OCI-LY1 (cell line): ENCODE data around the gene ART3.

Source experiments
- H2AFZ ChIP-seq: fragments of 200-600 bp; sonication (generic), shearing (Covaris generic); 2 replicates; pipeline ENCODE4 v1.6.0; 2014; ENCODE audit warnings: antibody characterized with exemption, mild to moderate bottlenecking, low read length
- H3F3A ChIP-seq: fragments of 200-600 bp; sonication (generic), shearing (Covaris generic); 2 replicates; pipeline ENCODE4 v1.6.0; 2014; ENCODE audit warnings: mild to moderate bottlenecking, antibody characterized with exemption, low read length, moderate library complexity; ENCODE audit not compliant: insufficient read depth
- H3K27ac ChIP-seq: fragments of 200-600 bp; sonication (generic); 2 replicates; pipeline ENCODE4 v1.5.1; 2014; ENCODE audit warnings: low read length, mixed run types, mild to moderate bottlenecking, low read depth; ENCODE audit not compliant: poor library complexity, severe bottlenecking
- H3K27me3 ChIP-seq: fragments of 200-600 bp; sonication (generic); 2 replicates; pipeline ENCODE4 v1.6.0; 2014; ENCODE audit warnings: antibody characterized with exemption, mild to moderate bottlenecking, low read length, moderate library complexity; ENCODE audit not compliant: insufficient read depth
- H3K36me3 ChIP-seq: fragments of 200-600 bp; sonication (generic); 2 replicates; pipeline ENCODE4 v1.6.1; 2014; ENCODE audit warnings: mild to moderate bottlenecking, antibody characterized with exemption, low read length, moderate library complexity, mixed read lengths; ENCODE audit not compliant: insufficient read depth
- H3K4me1 ChIP-seq: fragments of 200-600 bp; sonication (generic); 2 replicates; pipeline ENCODE4 v1.5.1; 2014; ENCODE audit warnings: mild to moderate bottlenecking, low read length, moderate library complexity; ENCODE audit not compliant: insufficient read depth, severe bottlenecking
- H3K4me2 ChIP-seq: fragments of 200-600 bp; sonication (generic), shearing (Covaris generic); 2 replicates; pipeline ENCODE4 v1.6.1; 2014; ENCODE audit warnings: low read length
- H3K4me3 ChIP-seq: fragments of 200-600 bp; sonication (generic); 2 replicates; pipeline ENCODE4 v1.5.1; 2014; ENCODE audit warnings: low read length, low read depth, mild to moderate bottlenecking, mixed read lengths; ENCODE audit not compliant: poor library complexity, severe bottlenecking
- H3K79me2 ChIP-seq: fragments of 200-600 bp; shearing (Covaris generic); 2 replicates; pipeline ENCODE4 v1.6.1; 2016; ENCODE audit warnings: mixed run types, low read length, mixed read lengths; ENCODE audit not compliant: insufficient read depth
- H3K9ac ChIP-seq: fragments of 200-600 bp; sonication (generic), shearing (Covaris generic); 2 replicates; pipeline ENCODE4 v1.6.1; 2014; ENCODE audit warnings: mild to moderate bottlenecking, low read length, mixed read lengths
- H3K9me2 ChIP-seq: fragments of 200-600 bp; sonication (generic), shearing (Covaris generic); 2 replicates; pipeline ENCODE4 v1.6.1; 2014; ENCODE audit warnings: low read depth, mild to moderate bottlenecking, low read length, mixed read lengths
- H3K9me3 ChIP-seq: fragments of 200-600 bp; shearing (Covaris generic); 2 replicates; pipeline ENCODE4 v1.6.1; 2014; ENCODE audit warnings: low read length, mixed read lengths
- H4K20me1 ChIP-seq: fragments of 200-600 bp; sonication (generic), shearing (Covaris generic); 2 replicates; pipeline ENCODE4 v1.6.0; 2016; ENCODE audit warnings: mild to moderate bottlenecking, low read length; ENCODE audit not compliant: insufficient read depth
- CTCF ChIP-seq: fragments of 200-600 bp; sonication (generic), shearing (Covaris generic); IDR thresholded peaks from 2 replicates; pipeline ENCODE4 v1.5.1; 2017; ENCODE audit warnings: mild to moderate bottlenecking, antibody characterized with exemption, low read length, moderate library complexity, mixed read lengths
- EZH2 ChIP-seq: fragments of 200-600 bp; sonication (generic), shearing (Covaris generic); IDR thresholded peaks from 2 replicates; pipeline ENCODE4 v1.8.0; 2017; ENCODE audit warnings: borderline replicate concordance, mixed run types, mild to moderate bottlenecking, antibody characterized with exemption, low read length, moderate library complexity, mixed read lengths

The ART3 gene

GRCh38 chr4:76106442-76106841 lies 31.9 kb downstream of the ART3 start:
- TF ChIP-seq EZH2 (no peak), CTCF (no peak)
- H3K4me3 ChIP-seq: no peak overlapping the region
- H3K9me2 ChIP-seq: no peaks in the 10 kb centered on the region
- H3K36me3 ChIP-seq: no peaks in the 10 kb centered on the region
- no peaks in the 10 kb centered on the region for H3K79me2 ChIP-seq
- H2AFZ ChIP-seq: no peak overlapping the region
- no peak overlapping the region for H3K27ac ChIP-seq
- no peak overlapping the region for H3K4me2 ChIP-seq
- H3K9ac ChIP-seq: no peak overlapping the region
- no peaks in the 10 kb centered on the region for H3K27me3 ChIP-seq
- no peaks in the 10 kb centered on the region for H3K9me3 ChIP-seq
- no peaks in the 10 kb centered on the region for H4K20me1 ChIP-seq
- H3K4me1 ChIP-seq: no peaks in the 10 kb centered on the region
- H3F3A ChIP-seq: no peaks in the 10 kb centered on the region

GRCh38 chr4:76108467-76109181 lies 34.1 kb downstream of the ART3 start:
- Histone ChIP-seq H3K9me2 (no peaks in the 10 kb centered on the region), H3F3A (no peaks in the 10 kb centered on the region), H4K20me1 (no peaks in the 10 kb centered on the region), H3K4me2 (no peak overlapping the region), H2AFZ (no peak overlapping the region), H3K36me3 (peaks cover 15% of the 10 kb centered on the region), H3K79me2 (no peaks in the 10 kb centered on the region), H3K27ac (no peak overlapping the region), H3K9ac (no peak overlapping the region), H3K4me1 (no peaks in the 10 kb centered on the region), H3K4me3 (no peak overlapping the region), H3K9me3 (no peaks in the 10 kb centered on the region), H3K27me3 (no peaks in the 10 kb centered on the region)
- no peak for TF ChIP-seq EZH2
- TF ChIP-seq CTCF: peak; percentile 42; the same call in 1 of the 2 replicates

- Histone ChIP-seq H3K27me3 (no peaks in the 10 kb centered on the region), H3K4me2 (no peak overlapping the region), H3K27ac (no peak overlapping the region), H3K9ac (no peak overlapping the region), H3K79me2 (no peaks in the 10 kb centered on the region), H3K9me2 (no peaks in the 10 kb centered on the region), H4K20me1 (no peaks in the 10 kb centered on the region), H3F3A (no peaks in the 10 kb centered on the region), H2AFZ (no peak overlapping the region), H3K9me3 (no peaks in the 10 kb centered on the region), H3K36me3 (peaks cover 83% of the 10 kb centered on the region), H3K4me3 (no peak overlapping the region), H3K4me1 (no peaks in the 10 kb centered on the region)
- TF ChIP-seq CTCF: no peak
- TF ChIP-seq EZH2: no peak
These were observed 42.3 kb downstream of the ART3 start for GRCh38 chr4:76116821-76117220.
